Gastroesophageal sphincter (tissue), 4 donors: ENCODE measurements around the gene RBM23. TPM values are rescaled to one million over a fixed set of nuclear protein-coding genes. Genes with fewer than 3 reads are reported as not detected.

Source experiments
- ATAC-seq: fragments of 150-250 bp; one replicate; pipeline ENCODE4 v1.9.1; 2016; ENCODE audit warnings: mild to moderate bottlenecking, moderate library complexity
- H3K27ac ChIP-seq, 4 donors: fragments of 200-600 bp; sonication (generic) in 3 of 4; 1 replicate in 3 of 4; 2 replicates in 1 of 4; pipeline ENCODE4 v1.5.1; 2016 to 2019
- H3K27me3 ChIP-seq: fragments of 200-600 bp; sonication (generic); one replicate; pipeline ENCODE4 v1.5.1; 2019
- H3K36me3 ChIP-seq, 2 donors: fragments of 200-600 bp; sonication (generic); one replicate each; pipeline ENCODE4 v1.5.1; 2019; ENCODE audit warnings: control low read depth in 1 of 2
- H3K4me1 ChIP-seq, 3 donors: fragments of 200-600 bp; sonication (generic); 1 replicate in 2 of 3; 2 replicates in 1 of 3; pipeline ENCODE4 v1.5.1; 2016 to 2019; ENCODE audit warnings: control low read depth in 2 of 3
- H3K4me3 ChIP-seq, 2 donors: fragments of 200-600 bp; sonication (generic); one replicate each; pipeline ENCODE4 v1.5.1; 2019; ENCODE audit warnings: mild to moderate bottlenecking in 1 of 2, moderate library complexity in 1 of 2
- H3K9me3 ChIP-seq, 3 donors: fragments of 200-600 bp; sonication (generic); one replicate each; pipeline ENCODE4 v1.5.1; 2017 to 2019; ENCODE audit warnings: control low read depth in 2 of 3
- EP300 ChIP-seq: sonication (generic); formaldehyde crosslinking; IDR thresholded peaks from one replicate; pipeline ENCODE4 v1.6.1; 2017; ENCODE audit warnings: antibody characterized with exemption, mild to moderate bottlenecking
- POLR2A ChIP-seq, 2 donors: fragments of 450-650 bp; IDR thresholded peaks; one replicate each; pipeline ENCODE4 v1.6.1; 2017; ENCODE audit warnings: antibody characterized with exemption in 2 of 2, mild to moderate bottlenecking in 2 of 2, moderate library complexity in 1 of 2
- POLR2AphosphoS5 ChIP-seq: sonication (generic); formaldehyde crosslinking; IDR thresholded peaks from one replicate; pipeline ENCODE4 v1.6.1; 2017; ENCODE audit warnings: antibody characterized with exemption
- WGBS, 2 donors: methylation state at CpG; one replicate each; pipeline ENCODE4 v1.1.5; 2018; ENCODE audit warnings: low coverage in 1 of 2; 5-methylcytosine and 5-hydroxymethylcytosine counted together
- small RNA-seq, 4 donors: library from RNA; depleted of rRNA; stranded (forward); fragments of <200 nt; gene quantifications; one replicate each; pipeline ENCODE3, GENCODE V24; 2016
- total RNA-seq, 4 donors: library from RNA; depleted of rRNA; stranded (reverse); fragments of >200 nt; gene quantifications; one replicate each; pipeline ENCODE4 v1.1.0, GENCODE V29; 2016
- TF ChIP-seq, protein P1 (sequence below), 4 experiments: fragments of 200-600 bp in 2 of 4; fragments of 450-650 bp in 2 of 4; sonication (generic) in 1 of 4; IDR thresholded peaks; one replicate each; pipeline ENCODE4 v1.5.1; 2017 to 2019; ENCODE audit warnings: antibody characterized with exemption in 4 of 4, mild to moderate bottlenecking in 2 of 4, moderate library complexity in 2 of 4

The RBM23 gene
- total RNA-seq, 4 donors from 2014 or later = 94.4 to 855 (median 368) TPM

DNA sequence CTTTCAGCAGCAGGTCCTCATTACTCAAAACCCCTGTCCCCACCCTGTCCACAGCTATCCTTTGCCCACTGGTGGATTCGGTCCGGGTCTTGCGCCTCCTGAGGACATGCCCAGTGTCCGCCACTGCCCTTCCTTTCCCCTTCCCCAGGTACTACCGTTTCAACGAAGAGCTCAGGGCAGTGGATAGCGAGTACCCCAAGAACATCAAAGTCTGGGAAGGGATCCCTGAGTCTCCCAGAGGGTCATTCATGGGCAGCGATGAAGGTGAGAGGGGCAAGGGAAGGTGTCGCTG is 73.9 kb downstream of the RBM23 start:
- Histone ChIP-seq H3K27me3 (no peaks in the 10 kb centered on the region), H3K4me1 (peaks cover 0 to 98% (median 41%) of the 10 kb centered on the region in 3 donors), H3K4me3 (no peak overlapping the region), H3K36me3 (peaks cover 0 to 66% of the 10 kb centered on the region in 2 donors), H3K27ac (peak overlapping the region in 3 of 4 donors; percentile 82 to 90 (median 86)), H3K9me3 (no peaks in the 10 kb centered on the region)
- WGBS, 2 donors = 77 to 100% methylated on average over 2 of the region's 9 CpGs
- TF ChIP-seq, protein P1, sequence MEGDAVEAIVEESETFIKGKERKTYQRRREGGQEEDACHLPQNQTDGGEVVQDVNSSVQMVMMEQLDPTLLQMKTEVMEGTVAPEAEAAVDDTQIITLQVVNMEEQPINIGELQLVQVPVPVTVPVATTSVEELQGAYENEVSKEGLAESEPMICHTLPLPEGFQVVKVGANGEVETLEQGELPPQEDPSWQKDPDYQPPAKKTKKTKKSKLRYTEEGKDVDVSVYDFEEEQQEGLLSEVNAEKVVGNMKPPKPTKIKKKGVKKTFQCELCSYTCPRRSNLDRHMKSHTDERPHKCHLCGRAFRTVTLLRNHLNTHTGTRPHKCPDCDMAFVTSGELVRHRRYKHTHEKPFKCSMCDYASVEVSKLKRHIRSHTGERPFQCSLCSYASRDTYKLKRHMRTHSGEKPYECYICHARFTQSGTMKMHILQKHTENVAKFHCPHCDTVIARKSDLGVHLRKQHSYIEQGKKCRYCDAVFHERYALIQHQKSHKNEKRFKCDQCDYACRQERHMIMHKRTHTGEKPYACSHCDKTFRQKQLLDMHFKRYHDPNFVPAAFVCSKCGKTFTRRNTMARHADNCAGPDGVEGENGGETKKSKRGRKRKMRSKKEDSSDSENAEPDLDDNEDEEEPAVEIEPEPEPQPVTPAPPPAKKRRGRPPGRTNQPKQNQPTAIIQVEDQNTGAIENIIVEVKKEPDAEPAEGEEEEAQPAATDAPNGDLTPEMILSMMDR (IDR thresholded peaks at IDR 0.05) = no peak
- TF ChIP-seq POLR2A (IDR thresholded peaks at IDR 0.05) (no peak), POLR2AphosphoS5 (no peak)
- no peak for ATAC-seq

DNA sequence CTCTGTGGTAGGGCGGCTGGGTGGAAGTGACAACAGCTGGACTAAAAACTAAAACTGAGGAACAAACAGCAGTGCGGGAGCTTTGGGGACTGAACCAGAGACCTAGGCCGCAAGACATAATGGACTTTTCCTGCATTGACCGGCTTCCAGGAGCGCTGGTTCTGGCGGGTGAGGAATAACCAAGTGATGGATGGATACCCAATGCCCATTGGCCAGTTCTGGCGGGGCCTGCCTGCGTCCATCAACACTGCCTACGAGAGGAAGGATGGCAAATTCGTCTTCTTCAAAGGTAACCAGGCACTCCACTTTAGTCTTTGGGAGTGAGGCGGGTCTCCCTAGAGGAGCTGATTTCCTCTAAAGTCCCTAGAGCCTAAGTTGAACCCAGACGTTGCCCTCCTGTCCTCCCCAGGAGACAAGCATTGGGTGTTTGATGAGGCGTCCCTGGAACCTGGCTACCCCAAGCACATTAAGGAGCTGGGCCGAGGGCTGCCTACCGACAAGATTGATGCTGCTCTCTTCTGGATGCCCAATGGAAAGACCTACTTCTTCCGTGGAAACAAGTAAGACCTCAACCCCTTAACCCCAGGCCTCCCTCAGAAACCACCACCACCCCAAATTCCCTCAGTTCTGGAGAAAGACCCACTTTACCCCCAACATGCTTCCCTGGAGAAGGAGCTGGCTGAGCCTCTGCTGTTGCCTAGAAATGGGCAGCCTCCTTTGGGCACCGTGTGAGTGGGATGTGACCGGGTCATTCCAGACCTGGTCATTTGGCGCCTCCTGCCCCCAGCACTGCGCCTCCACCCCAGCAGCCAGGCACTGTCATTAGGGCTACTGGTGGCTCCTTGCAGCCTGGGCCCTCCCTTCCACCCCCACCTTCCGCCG is 74.5 kb downstream of the RBM23 start:
- ATAC-seq = no peak
- peak overlapping the region in 3 of 4 donors; percentile 82 to 90 (median 86) for H3K27ac ChIP-seq
- no peak overlapping the region for H3K4me3 ChIP-seq
- H3K4me1 ChIP-seq = peaks cover 0 to 98% (median 38%) of the 10 kb centered on the region in 3 donors
- no peaks in the 10 kb centered on the region for H3K9me3 ChIP-seq
- peaks cover 0 to 66% of the 10 kb centered on the region in 2 donors for H3K36me3 ChIP-seq
- 81 to 100% methylated on average over 5 to 6 of the region's 22 CpGs for WGBS, 2 donors
- no peaks in the 10 kb centered on the region for H3K27me3 ChIP-seq
- TF ChIP-seq EP300 = no peak
- TF ChIP-seq, protein P1 (IDR thresholded peaks at IDR 0.05) = no peak
- no peak for TF ChIP-seq POLR2AphosphoS5
- no peak for TF ChIP-seq POLR2A (IDR thresholded peaks at IDR 0.05)

Small RNAs within 50 kb of the gene (small RNA-seq; reads per million reads assigned to genes)
- gene RF00019 = 0 reads per million in 4 donors

Other genes with a start within 250 kb of the RBM23 start
- gene OXA1L, start 152.5 kb downstream of the RBM23 start, total RNA-seq = 10 to 100 TPM; 47.1 to 89.0 (median 72.7) TPM
- 10 to 100 TPM in 3 of 4 donors, 1 to 10 TPM in 1; 8.1 to 36.6 (median 23.4) TPM for gene SLC7A7, start 103.7 kb downstream of the RBM23 start, total RNA-seq
- gene MRPL52, start 89.3 kb downstream of the RBM23 start, total RNA-seq = 10 to 100 TPM; 24.4 to 65.0 (median 35.0) TPM
- 100 to 1,000 TPM; 114 to 127 (median 123) TPM for gene MMP14, start 82.6 kb downstream of the RBM23 start, total RNA-seq
- gene LRP10, start 47.4 kb downstream of the RBM23 start, total RNA-seq = 100 to 1,000 TPM; 123 to 257 (median 163) TPM
- under 1 TPM; 0.20 to 0.93 (median 0.47) TPM for gene REM2, start 35.9 kb downstream of the RBM23 start, total RNA-seq
- gene PRMT5, start 10.2 kb upstream of the RBM23 start, total RNA-seq = 10 to 100 TPM; 39.7 to 49.2 (median 43.2) TPM
- 10 to 100 TPM; 31.2 to 47.6 (median 43.1) TPM for gene HAUS4, start 37.9 kb upstream of the RBM23 start, total RNA-seq
- 10 to 100 TPM in 3 of 4 donors, 1 to 10 TPM in 1; 8.8 to 27.0 (median 17.8) TPM for gene AJUBA, start 63.4 kb upstream of the RBM23 start, total RNA-seq
- gene C14orf93, start 91.0 kb upstream of the RBM23 start, total RNA-seq = 10 to 100 TPM in 3 of 4 donors, 1 to 10 TPM in 1; 8.4 to 16.0 (median 13.2) TPM
- gene PSMB5, start 115.8 kb upstream of the RBM23 start, total RNA-seq = 100 to 1,000 TPM; 125 to 182 (median 133) TPM
- gene PSMB11, start 123.1 kb upstream of the RBM23 start, total RNA-seq = under 1 TPM in 1 of 4 donors, not detected in 3; 0.27 TPM
- 1 to 10 TPM; 1.5 to 3.6 (median 2.6) TPM for gene CDH24, start 138.4 kb upstream of the RBM23 start, total RNA-seq
- 100 to 1,000 TPM in 1 of 4 donors, 10 to 100 TPM in 3; 55.7 to 121 (median 91.8) TPM for gene ACIN1, start 176.0 kb upstream of the RBM23 start, total RNA-seq
- 10 to 100 TPM; 31.3 to 38.2 (median 33.4) TPM for gene C14orf119, start 176.4 kb upstream of the RBM23 start, total RNA-seq
- under 1 TPM in 2 of 4 donors, not detected in 2; 0.13 to 0.31 TPM for gene CIROP, start 185.8 kb upstream of the RBM23 start, total RNA-seq
- not detected for gene CEBPE, start 200.1 kb upstream of the RBM23 start, total RNA-seq